TTC549 (cell line): ENCODE measurements around the gene MIAT.

Experiments used
- FAIRE-seq: peaks from 2 replicates; lab custom pipeline; 2012; peaks lifted over from hg19 to GRCh38; lab: Jason Lieb, UNC

The MIAT gene

DNA sequence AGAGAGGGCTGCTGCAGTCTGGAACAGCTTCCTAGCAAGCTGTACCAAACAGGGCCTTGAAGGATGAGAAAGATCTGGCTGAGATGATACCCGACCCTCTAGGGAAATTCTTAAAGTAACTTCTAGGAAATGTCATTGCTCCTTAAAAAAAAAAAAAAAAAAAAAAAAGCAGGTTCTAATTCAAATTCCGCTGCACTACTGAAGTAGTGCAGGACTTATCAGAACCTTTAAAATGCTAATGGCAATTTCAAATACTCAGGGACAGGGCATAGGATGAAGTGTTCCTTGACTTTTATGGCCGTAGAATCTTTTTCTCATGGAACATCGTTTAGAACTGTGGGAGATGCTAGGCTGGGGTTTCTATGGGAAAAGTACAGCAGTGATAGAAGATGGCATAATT lies 13.1 kb downstream of the MIAT start:
- no peak for FAIRE-seq

DNA sequence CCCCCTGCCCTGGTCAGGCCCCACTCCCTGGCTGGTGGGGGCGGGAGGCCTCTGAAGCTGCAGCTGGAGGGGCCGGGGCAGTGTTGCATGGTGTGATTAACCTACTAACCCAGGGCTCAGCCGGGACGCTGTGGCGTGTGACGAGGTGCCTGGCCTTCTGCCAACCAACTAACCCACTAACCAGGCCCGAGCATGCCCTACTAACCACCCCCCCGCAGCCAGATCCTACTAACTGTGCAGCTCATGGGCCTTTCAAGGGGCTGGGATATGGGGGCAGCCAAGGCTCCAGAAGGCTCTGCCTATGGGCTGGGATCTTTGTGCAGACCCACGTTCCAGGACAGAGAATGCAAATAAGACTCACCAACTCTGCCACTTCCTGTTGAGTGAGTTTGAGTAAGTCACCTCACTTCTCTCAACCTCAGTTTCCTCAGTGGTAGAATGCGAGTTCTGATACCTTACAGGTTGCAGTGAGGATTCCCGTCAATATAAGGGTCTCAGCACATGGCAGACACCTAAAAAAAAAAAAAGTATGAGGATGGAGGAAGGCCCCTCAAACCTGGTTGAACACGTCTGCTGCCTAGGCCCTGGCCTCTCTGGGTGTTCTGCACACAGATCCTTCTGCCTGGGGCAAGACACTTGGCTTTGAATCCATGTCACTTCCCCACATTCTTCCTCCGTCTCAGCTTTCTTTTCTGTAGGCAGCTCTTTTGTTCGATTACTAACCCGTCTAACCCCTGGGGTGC lies 14.1 kb downstream of the MIAT start:
- no peak for FAIRE-seq

DNA sequence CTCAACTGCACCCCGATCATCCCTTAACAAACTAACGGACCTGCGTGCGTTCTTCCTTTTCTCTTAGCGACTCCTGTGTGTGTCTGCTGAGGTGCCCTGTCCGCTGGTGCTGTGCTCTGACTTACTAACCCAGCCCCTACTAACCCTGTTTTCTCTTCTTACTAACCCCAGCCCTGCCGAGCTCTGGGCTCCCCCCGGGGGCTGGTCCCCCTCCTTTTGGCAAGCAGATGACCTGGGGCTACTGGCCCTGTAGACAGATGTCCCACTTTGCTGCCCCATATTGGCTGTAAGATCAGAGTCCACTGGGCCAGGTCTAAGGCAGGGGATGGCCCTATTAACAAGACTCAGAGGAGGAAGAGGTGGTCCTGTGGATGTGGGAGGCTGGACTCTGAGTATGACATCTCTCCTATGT lies 14.7 kb downstream of the MIAT start:
- FAIRE-seq = no peak

DNA sequence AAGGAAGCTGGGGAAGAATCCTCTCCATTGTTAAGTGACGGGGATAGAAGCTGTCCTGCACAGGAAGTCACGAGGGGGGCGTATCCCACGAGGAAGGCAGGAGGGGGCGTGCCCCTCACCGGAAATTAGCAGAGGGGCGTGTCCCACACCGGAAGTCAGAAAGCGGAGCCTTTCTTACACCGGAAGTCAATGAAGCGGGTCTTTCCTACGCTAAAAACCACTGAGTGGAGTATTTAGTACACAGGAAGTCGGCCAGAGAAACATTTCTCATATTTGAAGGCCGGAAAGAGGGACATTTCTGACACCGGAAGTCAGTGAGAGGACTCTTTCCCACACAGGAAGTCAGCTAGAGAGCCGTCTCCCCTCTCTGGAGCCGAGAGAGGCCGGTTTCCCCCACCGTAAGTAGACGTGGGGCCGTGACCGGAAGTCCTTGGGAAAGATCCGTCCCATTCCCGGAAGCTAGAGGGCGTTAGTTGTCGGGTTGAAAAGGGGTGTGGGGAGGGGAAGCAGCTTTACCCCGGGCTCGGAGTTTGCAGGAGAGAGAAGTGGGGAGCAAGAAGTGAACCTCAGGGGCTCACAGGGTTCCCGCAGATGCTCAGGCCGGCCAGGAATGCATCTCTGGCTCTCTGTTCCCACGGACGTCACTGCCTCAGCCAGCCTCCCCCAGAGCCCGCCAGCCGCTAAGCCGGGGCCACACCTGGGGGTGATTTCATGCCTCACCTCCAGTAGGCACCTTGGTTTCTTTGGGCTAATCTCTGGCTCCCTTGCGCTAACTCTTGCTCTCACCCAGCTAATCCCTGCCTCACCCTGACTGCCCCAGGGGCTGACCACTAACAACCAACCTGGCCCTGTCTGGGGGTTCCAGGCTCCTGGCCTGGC lies 15.4 kb downstream of the MIAT start:
- peak; percentile 82 for FAIRE-seq

DNA sequence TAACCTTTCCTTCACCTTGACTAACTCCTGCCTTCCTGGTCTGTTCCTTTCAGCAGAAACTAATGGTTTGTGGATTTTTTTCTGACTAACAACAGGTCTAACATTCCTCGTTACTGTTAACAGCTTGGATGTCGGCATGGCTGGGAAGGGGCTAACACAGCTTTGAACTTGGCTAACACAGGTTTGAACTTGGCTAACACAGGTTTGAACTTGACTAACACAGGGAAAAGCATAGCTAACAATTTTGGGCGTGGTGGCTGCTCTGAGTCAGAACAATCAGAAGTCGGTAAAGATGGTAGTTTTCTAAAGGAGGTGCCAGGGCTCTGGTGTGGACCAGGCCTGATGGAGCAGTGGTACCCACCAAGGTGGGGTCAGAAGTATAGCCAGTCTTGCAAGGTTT lies 16.1 kb downstream of the MIAT start:
- no peak for FAIRE-seq

DNA sequence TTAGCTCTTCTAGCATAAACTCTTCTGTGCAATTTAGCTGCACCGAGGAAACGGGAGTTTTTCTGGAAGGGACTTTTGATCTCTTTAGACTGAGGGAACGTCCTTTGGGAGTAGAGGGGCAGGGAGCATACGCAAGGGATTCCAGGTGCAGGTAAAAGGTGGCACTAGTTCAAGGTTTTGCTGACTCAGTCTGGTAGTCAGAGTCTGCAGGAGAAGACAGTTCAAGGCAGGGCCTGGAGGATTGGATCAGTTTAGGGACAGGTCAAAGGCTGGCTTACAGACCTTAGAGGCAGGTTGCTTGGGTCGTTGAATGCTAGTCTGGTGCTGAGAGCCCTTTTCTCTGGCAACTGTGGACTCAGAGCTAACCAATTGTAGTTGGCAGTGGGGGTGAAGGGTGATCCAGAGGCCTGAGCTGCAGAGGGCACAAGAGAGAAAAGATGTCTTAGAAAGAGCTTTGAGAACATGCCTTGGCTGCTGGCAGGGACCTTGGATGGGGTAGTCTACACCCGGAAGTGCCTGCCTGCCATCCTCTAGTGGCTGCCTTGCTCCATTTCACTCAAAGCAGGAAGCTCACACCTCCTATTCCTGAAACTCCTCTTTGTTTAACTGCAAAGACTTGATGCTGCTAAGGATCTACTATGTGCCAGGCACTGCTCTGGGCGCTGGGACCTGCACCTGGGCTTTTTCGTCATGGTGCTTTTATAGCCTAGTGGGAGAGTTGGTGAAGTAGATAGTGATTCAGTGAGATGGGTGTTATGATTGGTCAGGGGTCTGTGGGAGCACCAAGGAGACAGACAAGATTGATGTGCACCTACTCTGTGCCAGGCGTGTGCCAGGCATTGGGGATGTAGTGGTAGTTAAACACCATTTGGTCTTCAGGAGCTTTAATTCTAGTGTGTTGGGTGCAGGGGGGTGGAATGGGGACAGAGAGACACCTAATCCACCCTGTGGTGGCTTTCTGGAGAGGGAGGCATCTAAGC lies 17.1 kb downstream of the MIAT start:
- no peak for FAIRE-seq

DNA sequence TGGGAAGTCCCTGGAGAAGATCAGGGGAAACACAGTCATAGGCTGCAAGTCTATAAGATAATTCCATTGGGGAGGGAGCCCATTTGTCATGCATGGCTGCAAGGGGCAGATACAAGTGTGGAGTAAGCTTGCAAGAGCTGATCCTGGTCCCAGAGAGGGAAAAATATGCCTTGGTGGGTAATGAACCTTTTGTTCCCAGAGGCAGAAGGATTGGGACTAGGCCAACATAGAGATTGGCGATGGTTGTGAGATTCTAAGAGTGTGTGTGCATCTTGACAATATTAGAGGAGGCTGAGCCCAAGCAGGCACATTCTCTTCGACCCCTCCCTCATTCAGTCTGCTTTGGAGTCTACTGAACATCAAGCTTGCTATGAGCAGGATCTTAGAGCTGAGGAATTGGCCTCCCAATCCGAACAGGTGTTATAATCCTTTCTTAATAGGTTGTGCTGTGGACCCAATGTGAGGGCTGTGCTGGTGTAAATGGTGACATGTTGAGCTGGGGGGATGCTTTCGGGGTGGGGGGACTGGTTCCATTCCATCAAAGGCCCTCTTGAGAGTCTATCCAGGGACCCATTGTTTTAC lies 18.4 kb downstream of the MIAT start:
- no peak for FAIRE-seq

DNA sequence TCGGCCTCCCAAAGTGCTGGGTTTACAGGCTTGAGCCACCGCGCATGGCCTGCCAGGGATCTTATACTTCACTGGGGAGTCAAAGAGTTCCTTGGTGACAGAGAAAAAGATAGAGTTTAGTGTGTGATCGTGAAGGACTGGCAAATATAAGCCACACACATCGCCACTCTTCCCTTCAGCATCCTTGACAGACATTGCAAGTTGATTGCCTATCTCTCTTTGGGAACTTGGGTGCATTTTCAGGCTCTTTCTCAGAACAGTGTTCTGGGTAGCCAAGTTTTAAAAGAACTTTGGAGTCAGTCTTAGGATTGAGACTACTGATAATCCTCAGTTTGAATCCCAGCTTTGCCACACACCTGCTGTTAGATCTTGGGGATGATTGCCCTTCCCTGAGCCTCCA lies 19.8 kb downstream of the MIAT start:
- FAIRE-seq = no peak

DNA sequence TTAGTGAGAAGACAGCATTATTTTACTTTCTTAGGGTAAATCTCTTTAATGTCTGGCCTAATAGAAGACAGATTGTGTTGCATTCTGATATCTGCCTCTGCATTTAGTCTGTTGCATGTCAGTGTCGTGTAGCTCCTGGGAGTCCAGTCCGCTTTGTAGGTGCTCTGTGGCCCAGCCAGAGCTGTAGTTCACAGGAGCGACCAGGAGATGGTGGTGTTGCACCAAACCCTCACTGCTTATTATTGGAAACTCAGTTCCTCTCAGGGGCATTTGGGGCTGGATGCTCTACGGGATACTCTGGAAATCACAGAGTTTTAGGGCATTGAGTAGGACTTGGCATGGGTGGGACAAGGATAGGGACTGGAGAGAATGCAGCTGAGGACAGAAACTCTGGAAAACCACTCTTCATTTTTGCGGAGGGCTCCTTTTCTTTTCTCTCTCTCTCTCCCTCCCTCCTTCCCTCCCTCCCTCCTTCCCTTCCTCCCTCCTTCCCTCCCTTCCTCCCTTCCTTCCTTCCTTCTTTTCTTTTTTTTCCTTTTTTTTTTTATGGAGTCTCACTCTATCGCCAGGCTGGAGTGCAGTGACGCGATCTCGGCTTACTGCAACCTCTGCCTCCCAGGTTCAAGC lies 21.7 kb downstream of the MIAT start:
- FAIRE-seq = no peak

DNA sequence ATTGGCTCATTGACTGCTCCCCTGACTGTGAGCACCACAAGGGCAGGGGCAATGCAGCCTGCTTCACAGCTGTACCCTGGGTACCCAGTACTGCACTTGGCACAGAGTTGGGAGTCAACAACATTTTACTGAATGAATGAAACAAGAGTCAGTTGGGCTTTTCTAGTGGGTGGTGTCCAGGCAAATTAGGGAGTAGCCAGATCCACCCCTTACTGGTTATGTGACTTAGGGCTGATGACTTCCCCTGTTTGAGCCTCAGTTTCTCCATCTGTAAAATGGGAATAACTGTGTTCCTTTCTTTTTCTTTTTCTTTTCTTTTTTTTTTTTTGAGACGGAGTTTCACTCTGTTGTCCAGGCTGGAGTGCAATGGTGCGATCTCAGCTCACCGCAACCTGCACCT lies 23.1 kb downstream of the MIAT start:
- FAIRE-seq = no peak

DNA sequence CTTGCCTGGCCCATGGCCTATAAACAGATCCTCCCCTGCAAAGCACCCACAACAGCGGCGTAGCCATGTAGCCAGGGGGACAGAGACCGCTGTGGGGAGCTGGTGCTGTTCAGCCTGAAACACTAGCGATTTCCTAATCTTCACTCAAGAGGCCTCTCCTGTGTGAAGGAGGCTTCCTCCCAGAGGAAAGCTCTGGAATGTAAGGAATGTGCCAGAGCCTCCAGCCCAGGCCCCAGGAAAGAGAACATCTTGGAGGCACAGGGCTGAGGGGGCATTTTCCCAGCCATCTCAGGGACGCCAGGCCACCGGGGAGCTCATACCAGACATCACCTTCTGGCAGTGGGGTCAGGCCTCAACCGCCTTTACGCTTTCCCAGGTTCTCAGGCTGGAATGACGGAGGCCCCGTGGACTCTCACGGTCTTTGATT lies 24.0 kb downstream of the MIAT start:
- FAIRE-seq = no peak

DNA sequence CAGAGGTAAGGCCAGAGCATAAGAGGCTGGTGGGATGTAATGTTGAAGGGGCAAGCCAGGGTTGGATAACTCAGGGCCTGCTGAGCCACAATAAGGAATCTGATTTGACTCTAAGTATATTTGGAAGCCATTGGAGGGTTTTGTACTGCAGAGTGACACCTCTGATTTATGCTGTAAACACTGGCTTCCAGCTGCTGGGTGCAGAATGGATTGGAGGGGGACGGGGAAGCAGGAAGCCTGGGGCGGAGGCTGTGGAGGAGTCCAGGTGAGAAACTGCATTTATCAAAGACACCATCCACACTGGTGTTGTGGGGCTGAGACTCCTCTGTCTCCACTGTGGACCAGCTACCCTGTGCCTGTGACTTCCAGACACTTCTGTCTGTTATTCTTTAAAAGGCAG lies 26.8 kb downstream of the MIAT start:
- no peak for FAIRE-seq

DNA sequence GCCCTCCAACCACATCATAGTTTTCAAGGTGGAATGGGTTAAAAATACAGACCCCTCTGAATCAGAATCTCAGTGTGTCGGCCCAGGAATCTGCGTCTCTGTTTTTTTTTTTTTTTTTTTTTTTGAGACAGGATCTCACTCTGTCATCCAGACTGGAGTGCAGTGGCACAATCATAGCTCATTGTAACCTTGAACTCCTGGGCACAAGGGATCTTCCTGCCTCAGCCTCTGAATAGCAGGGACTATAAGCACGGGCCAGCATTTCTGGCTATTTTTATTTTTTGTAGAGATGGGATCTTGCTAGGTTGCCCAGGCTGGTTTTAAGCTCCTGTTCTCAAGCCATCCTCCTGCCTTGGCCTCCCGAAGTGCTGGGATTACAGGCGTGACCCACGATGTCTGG lies 28.2 kb downstream of the MIAT start:
- no peak for FAIRE-seq

DNA sequence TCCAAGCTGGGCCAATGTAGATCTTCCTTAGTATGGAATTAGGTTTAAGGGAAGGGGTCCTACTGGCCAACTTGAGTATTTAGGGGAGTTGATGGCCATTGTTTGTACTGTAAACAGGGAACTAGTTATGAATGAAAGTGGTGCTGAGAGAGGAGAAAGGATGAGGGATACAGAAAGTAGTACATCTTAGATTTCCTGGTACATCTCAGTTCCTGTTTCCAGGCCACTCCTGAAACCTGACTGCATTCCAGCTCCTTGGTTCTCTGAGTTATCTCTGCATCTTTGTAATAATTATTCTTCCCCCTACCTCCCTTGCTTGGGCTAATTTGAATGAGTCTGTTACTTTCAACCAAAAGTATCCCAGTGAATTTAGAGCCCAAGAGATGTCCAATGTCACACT lies 30.1 kb downstream of the MIAT start:
- no peak for FAIRE-seq

DNA sequence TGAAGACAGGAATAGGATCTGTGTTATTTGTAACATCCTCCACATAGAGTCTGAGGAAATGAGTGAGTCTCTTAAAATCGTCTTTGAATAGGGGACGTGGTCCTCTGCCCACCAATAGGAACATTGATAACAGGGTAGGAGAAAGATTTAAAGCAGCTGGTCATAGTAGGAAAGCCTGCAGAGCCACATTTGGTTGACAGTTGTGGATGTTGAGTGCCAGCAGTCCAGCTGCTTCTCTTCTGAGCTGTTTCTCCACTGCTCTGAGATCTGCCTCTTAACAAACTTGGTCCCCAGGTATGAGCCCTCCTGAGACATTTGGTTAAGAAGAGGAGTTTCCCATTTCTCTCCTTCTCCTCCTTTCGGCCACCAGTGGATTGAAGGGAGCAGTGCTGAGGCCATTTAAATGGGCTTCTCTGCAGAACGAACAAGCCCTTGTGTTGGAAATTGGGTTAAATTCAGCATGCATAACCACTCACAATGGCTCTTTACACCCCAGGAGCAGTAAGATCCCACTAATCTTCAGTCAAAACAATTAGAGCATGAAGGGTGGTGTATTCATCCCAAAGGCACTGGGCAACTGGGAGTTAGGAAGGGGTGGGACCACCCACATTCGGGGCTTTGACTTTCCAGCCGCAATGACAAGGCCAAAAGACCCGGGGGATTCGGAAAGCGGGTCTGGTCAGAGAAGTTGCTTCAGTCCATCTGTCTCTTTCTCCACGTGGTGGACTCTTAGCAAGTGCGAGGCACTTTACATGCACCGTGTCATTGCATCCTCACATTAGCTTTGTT lies 32.3 kb downstream of the MIAT start:
- FAIRE-seq = no peak

DNA sequence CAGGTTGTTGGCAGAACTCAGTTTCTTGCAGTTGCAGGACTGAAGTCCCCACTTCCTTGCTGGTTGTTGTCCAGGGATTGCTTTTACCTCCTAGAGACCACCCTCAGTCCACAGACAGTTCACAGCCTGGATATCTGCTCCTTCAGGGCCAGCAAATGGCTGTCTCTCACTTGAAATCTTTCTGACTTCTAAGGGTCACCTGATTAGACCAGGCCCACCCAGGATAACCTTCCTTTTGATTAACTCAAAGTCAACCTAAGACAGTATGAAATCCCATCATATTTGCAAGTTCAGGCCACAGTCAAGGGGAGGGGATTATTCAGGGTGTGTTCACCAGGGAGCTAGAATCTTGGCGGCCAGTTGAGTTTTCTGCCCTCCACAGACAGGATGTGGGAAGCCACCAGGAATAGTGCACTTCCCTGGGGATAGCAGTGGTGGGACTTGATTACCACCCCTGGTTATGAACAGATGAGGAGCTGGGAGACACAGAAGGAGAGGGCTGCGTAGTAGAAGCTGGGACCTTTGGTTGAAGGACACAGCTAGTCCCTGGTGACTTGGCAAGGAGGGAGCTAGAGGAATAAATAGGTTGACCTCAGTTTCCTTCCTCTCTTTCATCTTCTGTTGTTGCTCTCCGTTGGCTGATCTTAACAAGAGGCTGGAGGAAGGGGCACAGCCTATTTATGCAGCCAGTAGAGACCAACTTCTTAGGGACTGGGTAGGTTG lies 33.4 kb downstream of the MIAT start:
- FAIRE-seq = no peak

DNA sequence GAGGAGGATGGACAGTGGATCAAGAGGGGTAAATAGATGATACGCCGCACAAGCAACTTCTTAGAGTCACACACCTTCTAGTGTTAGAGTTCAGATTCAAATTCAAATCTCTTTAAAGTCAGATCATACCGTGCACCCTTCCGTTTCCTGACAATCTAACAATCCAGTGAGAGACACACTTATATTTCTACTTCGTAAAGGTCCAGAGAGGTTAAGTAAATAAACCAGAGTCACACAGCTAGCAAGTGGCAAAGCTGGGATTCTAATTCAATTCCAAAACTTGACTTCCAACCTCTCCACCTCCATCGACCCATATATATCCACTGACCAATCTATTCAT lies 34.0 kb downstream of the MIAT start:
- no peak for FAIRE-seq

DNA sequence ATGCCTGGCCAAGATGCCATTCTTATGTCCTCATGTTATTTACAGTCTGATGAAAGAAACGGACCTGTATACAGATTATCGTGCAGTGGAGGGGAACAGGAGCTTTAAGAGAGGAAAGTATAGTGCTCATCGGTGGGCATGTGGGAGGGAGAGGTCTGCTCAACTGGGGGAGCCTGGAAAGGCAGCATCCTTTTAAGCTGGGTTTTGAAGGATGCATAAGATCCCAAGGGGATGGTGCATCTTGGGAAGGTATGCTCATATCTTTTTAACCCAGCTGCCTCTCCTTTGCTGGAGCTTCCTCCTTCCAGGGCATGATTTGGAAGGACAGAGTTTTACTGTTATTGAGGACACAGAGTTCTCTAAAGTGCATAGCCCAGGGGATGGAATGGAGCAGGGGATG lies 34.8 kb downstream of the MIAT start:
- FAIRE-seq = no peak

DNA sequence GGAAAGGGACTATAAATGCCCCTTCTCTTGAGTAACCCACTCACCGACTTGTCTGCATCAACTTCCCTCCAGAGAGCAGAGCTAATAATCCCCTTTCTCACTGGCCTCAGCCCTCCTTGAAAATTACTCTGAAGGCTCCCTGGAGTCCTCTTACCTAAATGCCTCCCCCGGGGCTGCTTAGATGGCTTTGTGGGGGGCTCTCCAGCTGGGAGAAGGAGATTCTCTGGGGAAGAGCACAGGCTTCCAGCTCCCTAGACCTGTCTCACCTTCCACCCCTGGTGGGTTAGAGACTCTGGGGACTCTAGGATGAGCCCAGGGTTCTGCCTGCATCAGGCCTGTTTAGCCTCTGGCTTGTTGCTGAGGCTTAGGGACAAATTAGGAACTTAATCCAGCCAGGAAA lies 39.8 kb downstream of the MIAT start:
- FAIRE-seq = no peak

DNA sequence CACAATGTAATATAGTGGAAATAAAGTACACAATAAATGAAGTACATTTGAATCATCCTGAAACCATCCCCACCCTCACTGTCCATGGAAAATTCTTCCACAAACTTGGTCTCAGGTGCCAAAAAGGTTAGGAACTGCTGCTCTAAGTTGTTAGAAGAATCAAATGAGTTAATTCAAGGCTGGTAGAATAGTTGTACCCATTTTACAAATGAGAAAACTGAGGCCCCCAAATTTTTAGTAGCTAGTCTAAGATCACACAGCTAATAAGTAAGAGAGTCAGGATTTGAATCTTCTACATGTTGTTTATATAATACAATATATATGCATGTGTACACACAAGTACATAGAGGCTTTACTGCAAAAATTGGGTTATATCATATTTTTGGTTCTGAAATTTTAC lies 43.1 kb downstream of the MIAT start:
- no peak for FAIRE-seq
